Measurements from ENCODE around the gene FBXW4. TPM values are rescaled to one million over a fixed set of nuclear protein-coding genes. Genes with fewer than 3 reads are reported as not detected.
"Not testable (repeated sequence)": the region's sequence is repeated elsewhere in the genome, so short reads cannot be mapped to it uniquely, and the experiment has no call there.

Gene FBXW4
- total RNA-seq, 2 experiments from 2014 or later: 43.1 to 60.9 TPM

DNA sequence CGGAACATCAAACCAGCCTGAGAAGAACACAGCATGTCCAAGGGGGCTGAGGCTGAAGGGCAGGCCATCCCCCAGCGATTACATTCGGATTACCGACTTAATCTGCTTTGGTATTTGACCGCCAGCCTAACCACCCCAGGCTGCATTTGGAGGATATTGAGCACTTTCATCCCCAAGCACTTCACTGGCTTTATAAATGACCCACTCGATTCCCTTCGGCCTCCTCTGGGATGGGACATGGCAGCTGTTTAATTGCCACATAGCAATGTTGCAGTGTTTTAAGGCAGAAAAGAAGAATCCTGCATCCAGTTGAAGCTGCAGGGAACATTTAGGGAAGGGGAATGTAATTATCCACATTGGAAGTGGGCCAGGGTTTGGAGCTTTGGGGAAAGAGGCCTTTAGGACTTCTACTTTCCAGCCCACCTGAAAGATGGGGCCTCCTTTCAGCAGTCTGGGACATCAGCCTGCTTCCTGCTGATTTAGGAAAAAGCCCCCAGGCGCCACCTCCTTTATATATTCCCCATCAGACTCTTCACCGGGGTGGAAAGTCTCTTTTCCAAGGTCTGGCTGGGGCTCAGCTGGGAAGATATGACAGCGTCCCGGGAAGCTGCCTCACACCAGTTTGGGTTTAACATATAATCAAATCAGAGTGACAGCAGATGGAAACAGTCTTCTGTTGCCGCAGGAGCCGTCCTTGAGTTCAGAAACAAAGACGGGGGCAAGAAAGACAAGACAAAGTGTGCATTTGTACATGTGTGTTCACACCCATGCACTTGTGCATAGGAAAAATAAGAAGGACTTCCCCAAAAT is 97.7 kb downstream of the FBXW4 start:
- no TSS peak for BruUV-seq (replicated peaks)
- Histone ChIP-seq H3K9me3 (ENCODE audit: low read length) (no peaks in the 10 kb centered on the region), H2AFZ (ENCODE audit: low read length) (no peak overlapping the region), H3K4me3 (ENCODE audit: low read depth, low read length, poor library complexity, severe bottlenecking) (no peak overlapping the region), H3K9me2 (ENCODE audit: insufficient read depth, low read length) (no peaks in the 10 kb centered on the region), H3K27ac (ENCODE audit: low read depth, low read length, poor library complexity, severe bottlenecking) (no peak overlapping the region), H3K4me1 (ENCODE audit: insufficient read depth, low read length, poor library complexity, severe bottlenecking) (peaks cover 5% of the 10 kb centered on the region), H3K79me2 (ENCODE audit: insufficient read depth, low read depth, low read length) (no peaks in the 10 kb centered on the region), H3K4me2 (ENCODE audit: low read length) (no peak overlapping the region), H4K20me1 (ENCODE audit: insufficient read depth, low read length) (no peaks in the 10 kb centered on the region), H3K36me3 (ENCODE audit: insufficient read depth, low read length) (no peaks in the 10 kb centered on the region)
- CTCF ChIA-PET (ENCODE audit: unreplicated experiment): no interaction called here
- POLR2A ChIA-PET: interaction anchor here (0.6 to 1.3 kb wide), 3 partner anchors 9 to 95 kb away, joined by 3 to 4 read pairs (median 3); partner anchors contain the start of genes DPCD and POLL
- no peak for TF ChIP-seq EZH2phosphoT487 (IDR thresholded peaks at IDR 0.05; ENCODE audit: borderline replicate concordance, low read depth, low read length)
- TF ChIP-seq, protein P1, sequence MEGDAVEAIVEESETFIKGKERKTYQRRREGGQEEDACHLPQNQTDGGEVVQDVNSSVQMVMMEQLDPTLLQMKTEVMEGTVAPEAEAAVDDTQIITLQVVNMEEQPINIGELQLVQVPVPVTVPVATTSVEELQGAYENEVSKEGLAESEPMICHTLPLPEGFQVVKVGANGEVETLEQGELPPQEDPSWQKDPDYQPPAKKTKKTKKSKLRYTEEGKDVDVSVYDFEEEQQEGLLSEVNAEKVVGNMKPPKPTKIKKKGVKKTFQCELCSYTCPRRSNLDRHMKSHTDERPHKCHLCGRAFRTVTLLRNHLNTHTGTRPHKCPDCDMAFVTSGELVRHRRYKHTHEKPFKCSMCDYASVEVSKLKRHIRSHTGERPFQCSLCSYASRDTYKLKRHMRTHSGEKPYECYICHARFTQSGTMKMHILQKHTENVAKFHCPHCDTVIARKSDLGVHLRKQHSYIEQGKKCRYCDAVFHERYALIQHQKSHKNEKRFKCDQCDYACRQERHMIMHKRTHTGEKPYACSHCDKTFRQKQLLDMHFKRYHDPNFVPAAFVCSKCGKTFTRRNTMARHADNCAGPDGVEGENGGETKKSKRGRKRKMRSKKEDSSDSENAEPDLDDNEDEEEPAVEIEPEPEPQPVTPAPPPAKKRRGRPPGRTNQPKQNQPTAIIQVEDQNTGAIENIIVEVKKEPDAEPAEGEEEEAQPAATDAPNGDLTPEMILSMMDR (conservative IDR thresholded peaks at IDR 0.05; ENCODE audit: low read length): no peak
- intact Hi-C loops (cut with micrococcal nuclease; ENCODE audit: unreplicated experiment): no loop called here
- DNase-seq (ENCODE audit: low spot score): no peak

DNA sequence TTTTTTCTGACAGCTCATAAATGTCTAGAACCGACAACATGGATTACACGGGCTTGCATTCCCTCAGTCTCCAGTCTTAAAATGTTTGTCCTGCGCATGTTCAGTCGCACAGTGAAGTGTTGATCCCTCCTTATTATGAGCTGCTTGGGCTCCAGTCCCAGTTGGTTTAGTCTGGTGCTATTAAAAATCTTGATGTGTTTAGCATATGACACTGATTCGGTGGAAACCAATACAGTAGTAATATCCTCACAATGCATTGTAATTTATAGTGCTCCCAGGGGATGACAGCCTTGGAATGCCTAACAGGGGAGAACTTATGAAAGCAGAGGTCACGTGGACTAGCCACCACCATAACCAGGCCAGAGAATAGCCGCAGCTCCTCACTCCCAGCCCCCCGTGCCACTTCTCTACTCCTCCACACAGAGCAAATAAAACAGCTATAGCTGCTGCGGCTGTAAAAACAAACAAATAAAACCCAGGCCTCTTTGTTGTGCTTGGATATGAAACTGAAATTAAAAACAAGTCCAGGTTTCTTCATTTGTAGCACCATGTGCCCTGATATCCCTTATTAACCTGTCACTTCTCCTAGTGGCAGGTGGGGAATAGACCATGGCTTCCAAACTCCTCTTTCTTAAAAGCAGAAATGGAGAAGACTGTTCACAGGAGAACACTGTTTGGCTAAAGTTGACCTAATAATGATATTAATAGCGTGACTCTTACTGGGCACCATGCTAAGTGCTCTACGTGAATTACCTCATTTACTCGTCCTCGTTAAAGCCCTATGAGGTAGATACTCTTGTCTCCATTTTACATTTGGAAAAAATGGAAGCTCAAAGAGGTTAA is 99.2 kb downstream of the FBXW4 start:
- no peaks in the 10 kb centered on the region for H4K20me1 ChIP-seq (ENCODE audit: insufficient read depth, low read length)
- H3K4me2 ChIP-seq (ENCODE audit: low read length): no peak overlapping the region
- ChIA-PET POLR2A (interaction anchor here (0.5 to 1.3 kb wide), 3 partner anchors 8 to 517 kb away, joined by 4 to 5 read pairs (median 4); partner anchors contain the start of genes DPCD and POLL), CTCF (ENCODE audit: unreplicated experiment) (no interaction called here)
- H3K27ac ChIP-seq (ENCODE audit: low read depth, low read length, poor library complexity, severe bottlenecking): no peak overlapping the region
- intact Hi-C loops (cut with micrococcal nuclease; ENCODE audit: unreplicated experiment): no loop called here
- no peaks in the 10 kb centered on the region for H3K79me2 ChIP-seq (ENCODE audit: insufficient read depth, low read depth, low read length)
- BruUV-seq (replicated peaks): no TSS peak
- peaks cover 5% of the 10 kb centered on the region for H3K4me1 ChIP-seq (ENCODE audit: insufficient read depth, low read length, poor library complexity, severe bottlenecking)
- H2AFZ ChIP-seq (ENCODE audit: low read length): no peak overlapping the region
- no peaks in the 10 kb centered on the region for H3K36me3 ChIP-seq (ENCODE audit: insufficient read depth, low read length)
- TF ChIP-seq, protein P1 (conservative IDR thresholded peaks at IDR 0.05; ENCODE audit: low read length): no peak
- no peak for TF ChIP-seq EZH2phosphoT487 (IDR thresholded peaks at IDR 0.05; ENCODE audit: borderline replicate concordance, low read depth, low read length)
- H3K4me3 ChIP-seq (ENCODE audit: low read depth, low read length, poor library complexity, severe bottlenecking): no peak overlapping the region
- no peaks in the 10 kb centered on the region for H3K9me2 ChIP-seq (ENCODE audit: insufficient read depth, low read length)
- no peaks in the 10 kb centered on the region for H3K9me3 ChIP-seq (ENCODE audit: low read length)
- DNase-seq (ENCODE audit: low spot score): no peak

DNA sequence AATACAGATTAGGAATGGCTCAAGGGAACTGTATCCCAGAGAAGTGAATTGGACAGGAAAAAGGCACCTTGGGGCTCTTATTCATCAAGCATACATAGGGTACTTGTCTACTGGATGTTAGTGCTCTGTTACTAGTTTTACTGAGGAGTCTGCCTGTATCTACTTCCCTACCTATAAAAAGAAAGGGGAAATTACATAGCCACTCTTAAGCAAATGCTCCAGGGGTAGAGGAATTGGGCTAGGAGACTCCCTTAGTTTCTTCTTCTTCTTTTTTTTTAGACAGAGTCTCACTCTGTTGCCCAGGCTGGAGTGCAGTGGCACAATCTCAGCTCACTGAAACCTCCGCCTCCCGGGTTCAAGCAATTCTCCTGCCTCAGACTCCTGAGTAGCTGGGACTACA is 101.6 kb downstream of the FBXW4 start:
- CTCF ChIA-PET (ENCODE audit: unreplicated experiment); BruUV-seq (replicated peaks); H3K9me3 ChIP-seq (ENCODE audit: low read length); H3K4me3 ChIP-seq (ENCODE audit: low read depth, low read length, poor library complexity, severe bottlenecking); H3K36me3 ChIP-seq (ENCODE audit: insufficient read depth, low read length); H3K9me2 ChIP-seq (ENCODE audit: insufficient read depth, low read length); H3K4me2 ChIP-seq (ENCODE audit: low read length); H3K27ac ChIP-seq (ENCODE audit: low read depth, low read length, poor library complexity, severe bottlenecking); H2AFZ ChIP-seq (ENCODE audit: low read length); H4K20me1 ChIP-seq (ENCODE audit: insufficient read depth, low read length); intact Hi-C loops (cut with micrococcal nuclease; ENCODE audit: unreplicated experiment); DNase-seq (ENCODE audit: low spot score); H3K79me2 ChIP-seq (ENCODE audit: insufficient read depth, low read depth, low read length): not testable (repeated sequence)
- H3K4me1 ChIP-seq (ENCODE audit: insufficient read depth, low read length, poor library complexity, severe bottlenecking): peaks cover 11% of the 10 kb centered on the region
- POLR2A ChIA-PET: interaction anchor here (0.8 kb wide), 1 partner anchor 642 kb away, joined by 3 read pairs; no protein-coding TSS in a partner anchor
